Endothelial cell (in vitro differentiated cells): ENCODE data around the gene KDM4C. TPM values are rescaled to one million over a fixed set of nuclear protein-coding genes. Genes with fewer than 3 reads are reported as not detected.

Source experiments
- DNase-seq: peaks from one replicate; pipeline ENCODE4 v3.0.0; 2021; ENCODE audit warnings: low spot score
- H3K27ac Mint-ChIP-seq: one replicate; pipeline ENCODE4 v1.8.0; 2021; ENCODE audit warnings: mixed read lengths, inconsistent platforms; ENCODE audit not compliant: unreplicated experiment
- H3K27me3 Mint-ChIP-seq: one replicate; pipeline ENCODE4 v1.8.0; 2021; ENCODE audit warnings: mild to moderate bottlenecking, moderate library complexity, mixed read lengths, inconsistent platforms; ENCODE audit not compliant: unreplicated experiment
- H3K36me3 Mint-ChIP-seq: one replicate; pipeline ENCODE4 v1.8.0; 2021; ENCODE audit warnings: mild to moderate bottlenecking, low read depth, mixed read lengths, inconsistent platforms; ENCODE audit not compliant: unreplicated experiment
- H3K4me1 Mint-ChIP-seq: one replicate; pipeline ENCODE4 v1.8.0; 2021; ENCODE audit warnings: mild to moderate bottlenecking, mixed read lengths, inconsistent platforms; ENCODE audit not compliant: unreplicated experiment
- H3K4me3 Mint-ChIP-seq: one replicate; pipeline ENCODE4 v1.8.0; 2021; ENCODE audit warnings: mild to moderate bottlenecking, mixed read lengths, inconsistent platforms; ENCODE audit not compliant: unreplicated experiment
- H3K9me3 Mint-ChIP-seq: one replicate; pipeline ENCODE4 v1.8.0; 2021; ENCODE audit warnings: mixed read lengths, inconsistent platforms; ENCODE audit not compliant: unreplicated experiment
- total RNA-seq: library from RNA; stranded (reverse); fragmentation: NEBNext Ultra II Directional; extraction: Animal tissue kit (Norgen Biotek cat#: 25700); gene quantifications from one replicate; pipeline ENCODE4 v1.2.1, GENCODE V29; 2021; ENCODE audit not compliant: unreplicated experiment
- TF ChIP-seq, protein P1 (sequence below): fragments of 200-600 bp; sonication (generic); IDR thresholded peaks from one replicate; pipeline ENCODE4 v1.5.0; 2021; ENCODE audit warnings: antibody characterized with exemption; ENCODE audit not compliant: unreplicated experiment

KDM4C gene
- total RNA-seq, 1 donor from 2014 or later: 21.0 TPM

GRCh38 chr9:7108936-7109335 is 351.2 kb downstream of the KDM4C start:
- TF ChIP-seq, protein P1, sequence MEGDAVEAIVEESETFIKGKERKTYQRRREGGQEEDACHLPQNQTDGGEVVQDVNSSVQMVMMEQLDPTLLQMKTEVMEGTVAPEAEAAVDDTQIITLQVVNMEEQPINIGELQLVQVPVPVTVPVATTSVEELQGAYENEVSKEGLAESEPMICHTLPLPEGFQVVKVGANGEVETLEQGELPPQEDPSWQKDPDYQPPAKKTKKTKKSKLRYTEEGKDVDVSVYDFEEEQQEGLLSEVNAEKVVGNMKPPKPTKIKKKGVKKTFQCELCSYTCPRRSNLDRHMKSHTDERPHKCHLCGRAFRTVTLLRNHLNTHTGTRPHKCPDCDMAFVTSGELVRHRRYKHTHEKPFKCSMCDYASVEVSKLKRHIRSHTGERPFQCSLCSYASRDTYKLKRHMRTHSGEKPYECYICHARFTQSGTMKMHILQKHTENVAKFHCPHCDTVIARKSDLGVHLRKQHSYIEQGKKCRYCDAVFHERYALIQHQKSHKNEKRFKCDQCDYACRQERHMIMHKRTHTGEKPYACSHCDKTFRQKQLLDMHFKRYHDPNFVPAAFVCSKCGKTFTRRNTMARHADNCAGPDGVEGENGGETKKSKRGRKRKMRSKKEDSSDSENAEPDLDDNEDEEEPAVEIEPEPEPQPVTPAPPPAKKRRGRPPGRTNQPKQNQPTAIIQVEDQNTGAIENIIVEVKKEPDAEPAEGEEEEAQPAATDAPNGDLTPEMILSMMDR: no peak
- no peak overlapping the region for H3K4me3 Mint-ChIP-seq
- H3K27ac Mint-ChIP-seq: no peak overlapping the region

DNA sequence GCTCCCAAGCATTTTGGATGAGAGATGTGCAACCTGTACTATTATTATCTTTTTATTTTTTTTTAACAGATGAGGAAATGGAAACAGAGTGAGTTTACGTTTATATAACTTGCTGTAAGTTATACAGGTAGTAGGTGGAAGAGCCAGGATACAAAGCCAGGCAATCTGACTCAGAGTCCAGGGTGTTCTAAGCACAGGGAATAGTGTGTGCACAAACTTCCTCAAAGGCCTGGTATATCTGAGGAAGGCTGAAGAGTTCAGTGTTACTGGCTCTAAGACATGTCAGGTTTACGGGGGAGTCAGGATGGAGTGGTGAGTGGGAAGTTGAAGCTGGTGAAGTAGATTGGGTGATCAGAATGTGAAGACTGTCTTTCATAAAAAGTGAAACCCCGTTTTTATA is 353.6 kb downstream of the KDM4C start:
- no peaks in the 10 kb centered on the region for H3K27me3 Mint-ChIP-seq
- H3K4me1 Mint-ChIP-seq: peaks cover 7% of the 10 kb centered on the region
- no peak for DNase-seq

More at GRCh38 chr9:7108936-7109335, 351.2 kb downstream of the KDM4C start:
- Mint-ChIP-seq H3K27me3 (no peaks in the 10 kb centered on the region), H3K36me3 (peaks cover 2% of the 10 kb centered on the region), H3K9me3 (no peaks in the 10 kb centered on the region), H3K4me1 (peaks cover 3% of the 10 kb centered on the region)
- no peak for DNase-seq

GRCh38 chr9:7115606-7116005 is 357.8 kb downstream of the KDM4C start:
- H3K4me1 Mint-ChIP-seq: peaks cover 21% of the 10 kb centered on the region
- DNase-seq: no peak
- no peak overlapping the region for H3K4me3 Mint-ChIP-seq
- no peaks in the 10 kb centered on the region for H3K36me3 Mint-ChIP-seq
- no peak overlapping the region for H3K27ac Mint-ChIP-seq
- TF ChIP-seq, protein P1: no peak
- no peaks in the 10 kb centered on the region for H3K27me3 Mint-ChIP-seq
- no peaks in the 10 kb centered on the region for H3K9me3 Mint-ChIP-seq

More for the DNA sequence above, 353.6 kb downstream of the KDM4C start:
- TF ChIP-seq, protein P1: no peak
- no peak overlapping the region for H3K27ac Mint-ChIP-seq
- H3K9me3 Mint-ChIP-seq: no peaks in the 10 kb centered on the region
- H3K4me3 Mint-ChIP-seq: no peak overlapping the region
- H3K36me3 Mint-ChIP-seq: no peaks in the 10 kb centered on the region

- Mint-ChIP-seq H3K9me3 (no peaks in the 10 kb centered on the region), H3K4me3 (no peak overlapping the region)
- DNase-seq: no peak
These were observed 360.1 kb downstream of the KDM4C start for GRCh38 chr9:7117676-7118561.

More at GRCh38 chr9:7117676-7118561, 360.1 kb downstream of the KDM4C start:
- TF ChIP-seq, protein P1: no peak
- no peak overlapping the region for H3K27ac Mint-ChIP-seq
- peaks cover 35% of the 10 kb centered on the region for H3K4me1 Mint-ChIP-seq
- H3K36me3 Mint-ChIP-seq: no peaks in the 10 kb centered on the region
- no peaks in the 10 kb centered on the region for H3K27me3 Mint-ChIP-seq
